HepG2 (cell line): ENCODE data around the gene EPHA10. TPM values are rescaled to one million over a fixed set of nuclear protein-coding genes. Genes with fewer than 3 reads are reported as not detected.

ENCODE experiments used
- ATAC-seq: fragments of 200-7000 bp; cut with Tn5 transposase; 3 replicates; pipeline ENCODE4 v1.9.1; 2020; ENCODE audit warnings: mild to moderate bottlenecking, moderate library complexity
- BruUV-seq: library from RNA; stranded (reverse); fragments of 400-500 nt; replicated peaks from 2 replicates; lab custom pipeline; 2021; lab: Mats Ljungman, UMichigan
- CTCF ChIA-PET: fragments of 300-600 bp; formaldehyde crosslinking; extraction: SDS; loops from one replicate; lab custom pipeline; 2021; ENCODE audit warnings: low total read pairs, inconsistent platforms, low intra/inter-chr PET ratio; lab: Yijun Ruan, JAX
- POLR2A ChIA-PET: fragments of 350-600 bp; sonication (Branson Sonifier 250); formaldehyde crosslinking; loops from one replicate; lab custom pipeline; 2020; ENCODE audit warnings: antibody characterized with exemption, inconsistent platforms; lab: Yijun Ruan, JAX
- DNase-seq: peaks from one replicate; pipeline ENCODE4 v3.0.0-alpha.2; 2015; ENCODE audit warnings: low spot score
- FAIRE-seq: peaks from 3 replicates; lab custom pipeline; 2011; peaks lifted over from hg19 to GRCh38; lab: Jason Lieb, UNC
- H2AFZ ChIP-seq: one replicate; pipeline ENCODE4 v1.6.1; 2011; ENCODE audit warnings: low read length, inconsistent platforms
- H3K27ac ChIP-seq: fragments of 300-600 bp; 3 replicates; pipeline ENCODE4 v1.8.0; 2011; ENCODE audit warnings: mixed run types, mild to moderate bottlenecking, mixed read lengths, low read length, inconsistent platforms; ENCODE audit not compliant: insufficient read depth; ENCODE audit errors: extremely low read length
- H3K27me3 ChIP-seq, 2 experiments: fragments of 200-600 bp in 1 of 2; 2 replicates in 1 of 2; 3 replicates in 1 of 2; pipeline versions ENCODE4 v1.6.0 to v1.8.0; 2011; ENCODE audit warnings: low read length in 2 of 2, mild to moderate bottlenecking in 2 of 2, moderate library complexity in 2 of 2, inconsistent platforms in 1 of 2; ENCODE audit not compliant: insufficient read depth in 2 of 2, control insufficient read depth in 1 of 2
- H3K36me3 ChIP-seq, 2 experiments: fragments of 200-600 bp in 1 of 2; replicated peaks in 1 of 2; 2 replicates in 1 of 2; 3 replicates in 1 of 2; pipeline versions ENCODE4 v1.5.1 to v1.8.0; 2011; ENCODE audit warnings: low read length in 2 of 2, inconsistent platforms in 1 of 2; ENCODE audit not compliant: insufficient read depth in 2 of 2, control insufficient read depth in 1 of 2
- H3K4me1 ChIP-seq: 2 replicates; pipeline ENCODE4 v1.5.1; 2012; ENCODE audit warnings: low read length, inconsistent platforms; ENCODE audit not compliant: insufficient read depth
- H3K4me2 ChIP-seq: 2 replicates; pipeline ENCODE4 v1.6.0; 2011; ENCODE audit warnings: low read depth, low read length, inconsistent platforms
- H3K4me3 ChIP-seq, 3 experiments: fragments of 200-600 bp in 1 of 3; sonication (generic), shearing (Covaris generic) in 1 of 3; replicated peaks in 1 of 3; 2 replicates each; pipeline ENCODE4 v1.5.1; 2011 to 2016; ENCODE audit warnings: low read length in 3 of 3, inconsistent platforms in 2 of 3, low read depth in 2 of 3, mild to moderate bottlenecking in 2 of 3, control low read depth in 1 of 3, mixed read lengths in 1 of 3; ENCODE audit not compliant: insufficient read depth in 1 of 3
- H3K79me2 ChIP-seq: one replicate; pipeline ENCODE4 v1.6.1; 2011; ENCODE audit warnings: low read length, inconsistent platforms; ENCODE audit not compliant: insufficient read depth
- H3K9ac ChIP-seq: 2 replicates; pipeline ENCODE4 v1.6.0; 2011; ENCODE audit warnings: mild to moderate bottlenecking, low read depth, low read length, inconsistent platforms; ENCODE audit not compliant: insufficient read depth
- H3K9me3 ChIP-seq: 2 replicates; pipeline ENCODE4 v1.5.1; 2012; ENCODE audit warnings: mild to moderate bottlenecking, low read length
- H4K20me1 ChIP-seq: 2 replicates; pipeline ENCODE4 v1.6.0; 2011; ENCODE audit warnings: inconsistent platforms, mild to moderate bottlenecking, low read length, moderate library complexity; ENCODE audit not compliant: insufficient read depth
- ERF ChIP-seq: IDR thresholded peaks from 2 replicates; pipeline ENCODE4 v1.6.1; 2018; ENCODE audit warnings: missing biosample characterization, missing genetic modification reagents
- KDM1A ChIP-seq: IDR thresholded peaks from 2 replicates; pipeline ENCODE4 v1.6.1; 2016; ENCODE audit warnings: missing compliant biosample characterization
- MEF2D ChIP-seq: sonication (generic); formaldehyde crosslinking; IDR thresholded peaks from 2 replicates; pipeline ENCODE4 v1.5.1; 2020; ENCODE audit warnings: mild to moderate bottlenecking, missing genetic modification reagents
- PATZ1 ChIP-seq: sonication (generic); formaldehyde crosslinking; IDR thresholded peaks from 2 replicates; pipeline ENCODE4 v1.4.0; 2020; ENCODE audit warnings: missing genetic modification reagents
- RAD21 ChIP-seq: fragments of 450-650 bp; formaldehyde crosslinking; IDR thresholded peaks from 2 replicates; pipeline ENCODE4 v1.5.0; 2020; ENCODE audit warnings: mild to moderate bottlenecking
- ZKSCAN8 ChIP-seq: IDR thresholded peaks from 2 replicates; pipeline ENCODE4 v1.6.1; 2016; ENCODE audit warnings: borderline replicate concordance, missing genetic modification reagents, missing compliant biosample characterization
- ZNF142 ChIP-seq: sonication (generic); formaldehyde crosslinking; IDR thresholded peaks from 2 replicates; pipeline ENCODE4 v1.4.0; 2020; ENCODE audit warnings: missing genetic modification reagents
- ZNF331 ChIP-seq: sonication (generic); formaldehyde crosslinking; IDR thresholded peaks from 2 replicates; pipeline ENCODE4 v1.4.0; 2020; ENCODE audit warnings: missing genetic modification reagents
- ZNF546 ChIP-seq: sonication (generic); formaldehyde crosslinking; conservative IDR thresholded peaks from 2 replicates; pipeline ENCODE4 v1.8.1; 2023; ENCODE audit warnings: mild to moderate bottlenecking, missing genetic modification reagents
- WGBS: methylation state at CpG from one replicate; pipeline ENCODE4 v1.1.6; 2017; ENCODE audit warnings: low lambda C conversion rate; 5-methylcytosine and 5-hydroxymethylcytosine counted together
- in situ Hi-C: cut with HindIII; loops from 2 replicates; pipeline ENCODE4 v1.10.0; 2017; ENCODE audit warnings: low pct_unique_long_range_greater_than_20kb; ENCODE audit not compliant: extremely low pct_ligation_motif_present
- intact Hi-C: fragments of 100-400 bp; cut with micrococcal nuclease; formaldehyde crosslinking; loops from one replicate; pipeline ENCODE4 v1.10.0; 2022; ENCODE audit not compliant: unreplicated experiment
- polyA plus RNA-seq, 8 experiments: library from polyadenylated mRNA; depleted of rRNA in 3 of 8; stranded (reverse) in 7 of 8; unstranded in 1 of 8; fragments of >200 nt; fragmentation: Illumina TruSeq in 4 of 8; extraction: Trizol in 4 of 8; gene quantifications; 2 replicates each; pipeline versions ENCODE4 v1.2.1 to v1.2.3, GENCODE V29; 2011 to 2016; ENCODE audit warnings: low read depth in 4 of 8, missing spikeins in 1 of 8, mixed read lengths in 1 of 8; ENCODE audit not compliant: insufficient read depth in 1 of 8
- total RNA-seq, 5 experiments: library from RNA; depleted of rRNA; stranded (reverse); fragments of >200 nt; fragmentation: Illumina TruSeq; extraction: Trizol; gene quantifications; 2 replicates each; pipeline ENCODE4 v1.2.3, GENCODE V29; 2016; ENCODE audit warnings: low read depth in 1 of 5
- TF ChIP-seq, protein P1 (sequence below): sonication (generic); formaldehyde crosslinking; conservative IDR thresholded peaks from 2 replicates; pipeline ENCODE4 v1.8.0; 2022; ENCODE audit warnings: low read depth, missing genetic modification reagents

The EPHA10 gene
- total and polyA plus RNA-seq, 2 of the 13 experiments (the other 11 are each of a cell fraction or from before 2014, with no cell fraction given): 0.11 to 0.58 TPM

DNA sequence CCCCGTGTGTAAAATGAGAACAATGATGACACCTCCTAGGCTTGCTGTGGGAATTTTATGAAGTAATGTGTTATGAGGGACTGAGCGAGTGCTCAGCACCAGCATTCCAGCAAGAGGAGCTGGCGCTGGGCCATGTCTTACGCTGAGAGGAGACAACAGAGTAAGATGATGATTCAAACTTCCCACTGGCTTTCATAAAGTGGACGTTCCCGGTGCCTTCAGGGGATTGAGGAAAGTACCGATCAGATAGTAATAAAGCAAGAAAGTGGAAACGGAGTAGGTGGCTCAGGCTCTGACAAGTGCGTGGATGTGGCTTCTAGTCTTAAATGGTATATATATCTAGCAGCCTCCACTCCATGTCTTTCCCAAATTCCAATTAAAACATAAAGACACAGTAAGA is 23.8 kb downstream of the EPHA10 start:
- BruUV-seq: no TSS peak
- Histone ChIP-seq H3K36me3 (no peaks in the 10 kb centered on the region), H3K9me3 (no peaks in the 10 kb centered on the region), H3K9ac (no peak overlapping the region), H3K4me2 (no peak overlapping the region), H4K20me1 (no peaks in the 10 kb centered on the region), H3K4me3 (no peak overlapping the region), H2AFZ (no peak overlapping the region), H3K27me3 (no peaks in the 10 kb centered on the region), H3K4me1 (peaks cover 6% of the 10 kb centered on the region; the same call in 1 of the 2 replicates), H3K79me2 (no peaks in the 10 kb centered on the region), H3K27ac (no peak overlapping the region)
- CTCF ChIA-PET: no interaction called here
- intact Hi-C loops: no loop called here
- POLR2A ChIA-PET: no interaction called here
- ATAC-seq (no peak), DNase-seq (no peak), FAIRE-seq (no peak)
- TF ChIP-seq ZKSCAN8 (CRISPR knock-in tag): no peak
- no peak for TF ChIP-seq ERF (CRISPR knock-in tag)
- TF ChIP-seq, protein P1, sequence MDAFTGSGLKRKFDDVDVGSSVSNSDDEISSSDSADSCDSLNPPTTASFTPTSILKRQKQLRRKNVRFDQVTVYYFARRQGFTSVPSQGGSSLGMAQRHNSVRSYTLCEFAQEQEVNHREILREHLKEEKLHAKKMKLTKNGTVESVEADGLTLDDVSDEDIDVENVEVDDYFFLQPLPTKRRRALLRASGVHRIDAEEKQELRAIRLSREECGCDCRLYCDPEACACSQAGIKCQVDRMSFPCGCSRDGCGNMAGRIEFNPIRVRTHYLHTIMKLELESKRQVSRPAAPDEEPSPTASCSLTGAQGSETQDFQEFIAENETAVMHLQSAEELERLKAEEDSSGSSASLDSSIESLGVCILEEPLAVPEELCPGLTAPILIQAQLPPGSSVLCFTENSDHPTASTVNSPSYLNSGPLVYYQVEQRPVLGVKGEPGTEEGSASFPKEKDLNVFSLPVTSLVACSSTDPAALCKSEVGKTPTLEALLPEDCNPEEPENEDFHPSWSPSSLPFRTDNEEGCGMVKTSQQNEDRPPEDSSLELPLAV: no peak
- no peak for TF ChIP-seq PATZ1 (CRISPR knock-in tag)
- TF ChIP-seq ZNF142 (CRISPR knock-in tag): no peak
- TF ChIP-seq KDM1A (CRISPR knock-in tag): no peak
- TF ChIP-seq ZNF546 (CRISPR knock-in tag): no peak
- no peak for TF ChIP-seq MEF2D
- TF ChIP-seq RAD21 (CRISPR knock-in tag): no peak
- no peak for TF ChIP-seq ZNF331 (CRISPR knock-in tag)
- WGBS: 28% methylated on average over 9 of the region's 9 CpGs
- in situ Hi-C loops: no loop called here
